ENCODE results near the gene IGF2R. TPM values are rescaled to one million over a fixed set of nuclear protein-coding genes. Genes with fewer than 3 reads are reported as not detected.

IGF2R gene
- total RNA-seq, 2 donors from 2014 or later: 50.8 TPM

DNA sequence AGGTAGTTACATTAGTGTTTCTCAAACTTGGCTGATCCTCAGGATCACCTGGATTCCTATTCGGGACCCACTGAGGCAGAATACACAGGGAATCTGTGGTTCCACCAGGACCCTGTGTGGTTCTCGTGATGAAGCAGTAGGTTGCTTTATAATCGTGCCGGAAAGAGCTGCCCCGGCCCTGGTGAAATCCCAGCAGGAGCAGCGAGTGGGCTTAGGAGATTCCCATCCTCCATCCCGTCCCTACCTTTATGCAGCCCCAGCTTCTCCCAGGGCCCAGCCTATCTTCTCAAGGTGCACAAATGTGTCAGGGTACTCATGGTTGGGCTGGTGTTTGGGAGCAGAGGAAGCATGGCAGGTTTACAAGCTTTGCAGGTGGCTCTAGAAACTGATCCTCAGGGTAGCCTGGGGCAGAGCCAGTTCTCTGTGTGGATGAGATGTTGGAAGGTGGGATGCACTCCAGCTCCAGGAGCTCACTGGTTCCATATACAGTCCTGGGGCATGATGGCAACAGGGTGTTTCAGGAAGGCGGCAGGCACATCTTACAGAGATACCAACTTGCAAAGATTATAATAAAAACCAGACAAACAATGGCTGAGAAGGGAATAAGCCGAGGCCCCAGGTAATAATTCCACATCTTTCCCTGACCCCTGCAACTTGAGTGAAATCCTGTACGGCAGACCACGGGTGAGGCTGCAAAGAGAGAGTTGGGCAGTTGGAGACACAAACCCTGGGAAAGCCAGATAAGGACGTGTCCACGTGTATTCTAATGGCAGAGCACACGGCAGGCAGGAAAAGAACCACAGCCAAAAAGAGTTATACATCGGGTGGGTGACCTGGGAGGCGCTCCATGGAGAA lies 158.6 kb downstream of the IGF2R start:
- no peaks in the 10 kb centered on the region for H3K9me3 ChIP-seq
- ATAC-seq (no peak), DNase-seq (no peak)
- H3K4me1 ChIP-seq: peaks cover 11% of the 10 kb centered on the region
- WGBS, 2 donors: 82 to 92% methylated on average over 16 of the region's 16 CpGs
- no peaks in the 10 kb centered on the region for H3K27me3 ChIP-seq
- TF ChIP-seq, protein P1, sequence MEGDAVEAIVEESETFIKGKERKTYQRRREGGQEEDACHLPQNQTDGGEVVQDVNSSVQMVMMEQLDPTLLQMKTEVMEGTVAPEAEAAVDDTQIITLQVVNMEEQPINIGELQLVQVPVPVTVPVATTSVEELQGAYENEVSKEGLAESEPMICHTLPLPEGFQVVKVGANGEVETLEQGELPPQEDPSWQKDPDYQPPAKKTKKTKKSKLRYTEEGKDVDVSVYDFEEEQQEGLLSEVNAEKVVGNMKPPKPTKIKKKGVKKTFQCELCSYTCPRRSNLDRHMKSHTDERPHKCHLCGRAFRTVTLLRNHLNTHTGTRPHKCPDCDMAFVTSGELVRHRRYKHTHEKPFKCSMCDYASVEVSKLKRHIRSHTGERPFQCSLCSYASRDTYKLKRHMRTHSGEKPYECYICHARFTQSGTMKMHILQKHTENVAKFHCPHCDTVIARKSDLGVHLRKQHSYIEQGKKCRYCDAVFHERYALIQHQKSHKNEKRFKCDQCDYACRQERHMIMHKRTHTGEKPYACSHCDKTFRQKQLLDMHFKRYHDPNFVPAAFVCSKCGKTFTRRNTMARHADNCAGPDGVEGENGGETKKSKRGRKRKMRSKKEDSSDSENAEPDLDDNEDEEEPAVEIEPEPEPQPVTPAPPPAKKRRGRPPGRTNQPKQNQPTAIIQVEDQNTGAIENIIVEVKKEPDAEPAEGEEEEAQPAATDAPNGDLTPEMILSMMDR (IDR thresholded peaks at IDR 0.05): no peak
- TF ChIP-seq POLR2A (IDR thresholded peaks at IDR 0.05): no peak
- intact Hi-C loops (cut with DNase I): no loop called here
- H3K4me3 ChIP-seq: no peak overlapping the region
- no peak overlapping the region for H3K27ac ChIP-seq
- H3K36me3 ChIP-seq (replicated peaks in 1 of 2; ENCODE audit: insufficient read depth in 1 of 2, low read depth in 2 of 2): no peaks in the 10 kb centered on the region

DNA sequence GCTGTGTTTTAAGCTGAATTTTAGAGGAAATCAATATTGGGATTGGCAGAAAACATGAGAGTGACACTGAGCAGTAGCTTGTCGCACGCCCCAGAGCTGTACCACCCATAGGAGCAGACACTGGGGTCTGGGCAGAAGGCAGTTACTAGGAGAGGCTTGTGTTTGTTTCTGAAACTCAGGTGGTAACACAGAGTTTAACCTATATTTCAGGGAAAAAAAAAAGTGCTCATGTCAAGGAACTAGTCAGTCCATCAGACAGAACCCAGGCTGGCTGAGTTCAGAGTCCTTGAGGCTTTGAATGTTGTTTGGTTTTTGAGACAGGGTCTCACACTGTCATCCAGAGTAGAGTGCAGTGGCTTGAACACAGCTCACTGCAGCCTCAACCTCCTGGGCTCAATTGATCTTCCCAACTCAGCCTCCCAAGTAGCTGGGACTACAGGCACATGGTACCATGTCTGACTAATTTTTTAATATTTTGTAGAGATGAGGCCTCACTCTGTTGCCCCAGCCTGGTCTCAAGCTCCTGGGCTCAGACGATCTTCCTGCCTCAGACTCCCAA lies 159.3 kb downstream of the IGF2R start:
- H3K4me1 ChIP-seq: peaks cover 11% of the 10 kb centered on the region
- TF ChIP-seq POLR2A (IDR thresholded peaks at IDR 0.05): no peak
- TF ChIP-seq, protein P1 (IDR thresholded peaks at IDR 0.05): no peak
- WGBS, 2 donors: 90 to 95% methylated on average over 3 of the region's 3 CpGs
- ATAC-seq (no peak), DNase-seq (no peak)
- H3K36me3 ChIP-seq (replicated peaks in 1 of 2; ENCODE audit: insufficient read depth in 1 of 2, low read depth in 2 of 2): no peaks in the 10 kb centered on the region
- H3K27ac ChIP-seq: no peak overlapping the region
- H3K9me3 ChIP-seq: no peaks in the 10 kb centered on the region
- H3K4me3 ChIP-seq: no peak overlapping the region
- intact Hi-C loops (cut with DNase I): no loop called here
- no peaks in the 10 kb centered on the region for H3K27me3 ChIP-seq

DNA sequence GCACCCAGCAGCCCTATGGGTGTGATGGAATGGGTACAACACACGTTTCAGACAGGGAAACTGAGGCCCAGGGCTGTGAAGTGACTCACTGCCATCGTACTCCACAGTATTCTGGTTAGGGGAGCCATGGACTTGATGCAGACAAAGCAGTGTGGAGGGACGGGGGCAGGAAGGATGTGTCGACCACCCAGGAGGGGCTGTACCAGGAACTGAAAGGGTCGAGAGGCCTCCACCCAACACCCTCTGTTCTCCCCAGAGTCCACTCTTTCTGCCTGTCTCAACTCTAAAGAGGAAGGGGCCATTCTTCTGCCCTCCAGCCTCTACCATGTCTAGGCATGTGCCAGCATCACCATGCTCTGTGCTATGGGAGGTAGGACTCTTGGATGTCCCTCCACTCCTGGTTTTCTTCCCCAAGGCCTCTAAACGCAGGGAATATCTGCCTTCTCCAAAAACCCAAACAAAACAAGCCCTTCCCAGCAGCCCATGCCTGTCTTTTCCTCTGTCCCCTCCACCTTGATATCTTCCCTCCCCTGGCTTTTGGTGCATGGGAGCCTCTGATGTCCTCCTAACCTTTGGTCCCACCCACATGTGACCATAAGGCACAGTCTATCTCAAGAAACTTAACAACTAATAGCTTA lies 160.1 kb downstream of the IGF2R start:
- DNase-seq: no peak
- WGBS, 2 donors: 81 to 82% methylated on average over 6 of the region's 6 CpGs
- Histone ChIP-seq H3K27me3 (no peaks in the 10 kb centered on the region), H3K27ac (no peak overlapping the region), H3K4me1 (peaks cover 9% of the 10 kb centered on the region), H3K4me3 (no peak overlapping the region), H3K36me3 (replicated peaks in 1 of 2; ENCODE audit: insufficient read depth in 1 of 2, low read depth in 2 of 2) (no peaks in the 10 kb centered on the region), H3K9me3 (no peaks in the 10 kb centered on the region)
- no peak for ATAC-seq
- TF ChIP-seq, protein P1 (IDR thresholded peaks at IDR 0.05): no peak
- TF ChIP-seq POLR2A (IDR thresholded peaks at IDR 0.05): no peak
- intact Hi-C loops (cut with DNase I): no loop called here

DNA sequence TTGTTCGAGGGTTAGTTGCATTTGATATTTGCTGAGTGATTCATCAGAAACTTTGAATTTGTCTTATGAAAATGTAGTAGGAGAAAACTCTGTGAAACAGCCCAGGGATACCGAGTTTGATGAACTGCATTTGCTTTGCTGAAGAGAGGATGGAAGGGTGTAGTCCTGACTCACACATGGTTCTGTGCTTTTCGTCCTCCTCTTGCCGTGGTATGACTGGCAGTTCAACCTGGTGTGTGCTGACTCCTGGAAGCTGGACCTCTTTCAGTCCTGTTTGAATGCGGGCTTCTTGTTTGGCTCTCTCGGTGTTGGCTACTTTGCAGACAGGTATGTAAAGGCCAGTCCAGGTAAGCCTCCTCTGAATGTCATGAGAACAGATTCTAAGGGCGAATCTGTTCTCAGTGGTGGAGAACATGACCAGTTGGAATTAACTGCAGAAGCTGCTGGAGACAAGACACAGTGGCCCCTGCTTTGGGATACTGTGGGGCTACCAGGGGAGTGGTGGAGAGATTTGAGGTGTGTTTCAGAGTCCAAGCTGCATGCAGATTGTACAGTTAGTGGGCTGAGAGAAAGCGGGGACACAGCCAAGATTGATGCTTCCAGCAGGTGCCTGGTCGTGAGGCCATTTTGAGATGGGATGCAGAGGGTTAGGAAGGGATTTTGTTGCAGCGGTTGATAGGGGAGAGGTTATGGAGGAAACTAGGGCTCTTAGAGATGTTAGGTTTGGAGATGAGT lies 161.2 kb downstream of the IGF2R start:
- Histone ChIP-seq H3K9me3 (no peaks in the 10 kb centered on the region), H3K4me1 (no peaks in the 10 kb centered on the region), H3K27me3 (no peaks in the 10 kb centered on the region), H3K27ac (no peak overlapping the region), H3K4me3 (no peak overlapping the region), H3K36me3 (replicated peaks in 1 of 2; ENCODE audit: insufficient read depth in 1 of 2, low read depth in 2 of 2) (no peaks in the 10 kb centered on the region)
- intact Hi-C loops (cut with DNase I): loop anchor here (10.0 kb wide), 1 partner anchor 325 kb away; no protein-coding TSS in a partner anchor
- 89 to 91% methylated on average over 10 of the region's 10 CpGs for WGBS, 2 donors
- TF ChIP-seq, protein P1 (IDR thresholded peaks at IDR 0.05): no peak
- no peak for TF ChIP-seq POLR2A (IDR thresholded peaks at IDR 0.05)
- no peak for DNase-seq
- ATAC-seq: no peak
